Measurements from ENCODE around the gene MAN1C1.

GRCh38 chr1:25666460-25666859 is 49.9 kb downstream of the MAN1C1 start:
- no peak for TF ChIP-seq CTCF (IDR thresholded peaks at IDR 0.05)
- no peak for TF ChIP-seq EP300 (IDR thresholded peaks at IDR 0.05)
- TF ChIP-seq POLR2A (IDR thresholded peaks at IDR 0.05): no peak
- TF ChIP-seq POLR2AphosphoS5 (IDR thresholded peaks at IDR 0.05): no peak

Data from sigmoid colon (tissue), 4 donors.